GM13976 (cell line): ENCODE measurements around the gene ATXN1.

Experiments used
- DNase-seq: peaks from one replicate; pipeline ENCODE4 v3.0.0; 2012; ENCODE audit warnings: low spot score
- in situ Hi-C: fragments of 300-500 bp; cut with MboI; formaldehyde crosslinking; loops from one replicate; pipeline ENCODE4 v1.12.0; 2022; ENCODE audit warnings: low sequenced_read_pairs, mixed read lengths, inconsistent platforms; ENCODE audit not compliant: unreplicated experiment
- TF ChIP-seq, protein P1 (sequence below): IDR thresholded peaks from 2 replicates; pipeline ENCODE4 v1.5.1; 2012; ENCODE audit warnings: borderline replicate concordance, mild to moderate bottlenecking; ENCODE audit not compliant: insufficient read depth; ENCODE audit errors: extremely low read depth, missing control alignments, control extremely low read depth

Gene ATXN1

GRCh38 chr6:16400248-16400760, 361.0 kb downstream of the ATXN1 start:
- TF ChIP-seq, protein P1, sequence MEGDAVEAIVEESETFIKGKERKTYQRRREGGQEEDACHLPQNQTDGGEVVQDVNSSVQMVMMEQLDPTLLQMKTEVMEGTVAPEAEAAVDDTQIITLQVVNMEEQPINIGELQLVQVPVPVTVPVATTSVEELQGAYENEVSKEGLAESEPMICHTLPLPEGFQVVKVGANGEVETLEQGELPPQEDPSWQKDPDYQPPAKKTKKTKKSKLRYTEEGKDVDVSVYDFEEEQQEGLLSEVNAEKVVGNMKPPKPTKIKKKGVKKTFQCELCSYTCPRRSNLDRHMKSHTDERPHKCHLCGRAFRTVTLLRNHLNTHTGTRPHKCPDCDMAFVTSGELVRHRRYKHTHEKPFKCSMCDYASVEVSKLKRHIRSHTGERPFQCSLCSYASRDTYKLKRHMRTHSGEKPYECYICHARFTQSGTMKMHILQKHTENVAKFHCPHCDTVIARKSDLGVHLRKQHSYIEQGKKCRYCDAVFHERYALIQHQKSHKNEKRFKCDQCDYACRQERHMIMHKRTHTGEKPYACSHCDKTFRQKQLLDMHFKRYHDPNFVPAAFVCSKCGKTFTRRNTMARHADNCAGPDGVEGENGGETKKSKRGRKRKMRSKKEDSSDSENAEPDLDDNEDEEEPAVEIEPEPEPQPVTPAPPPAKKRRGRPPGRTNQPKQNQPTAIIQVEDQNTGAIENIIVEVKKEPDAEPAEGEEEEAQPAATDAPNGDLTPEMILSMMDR = no peak
- in situ Hi-C loops = no loop called here
- DNase-seq = no peak

DNA sequence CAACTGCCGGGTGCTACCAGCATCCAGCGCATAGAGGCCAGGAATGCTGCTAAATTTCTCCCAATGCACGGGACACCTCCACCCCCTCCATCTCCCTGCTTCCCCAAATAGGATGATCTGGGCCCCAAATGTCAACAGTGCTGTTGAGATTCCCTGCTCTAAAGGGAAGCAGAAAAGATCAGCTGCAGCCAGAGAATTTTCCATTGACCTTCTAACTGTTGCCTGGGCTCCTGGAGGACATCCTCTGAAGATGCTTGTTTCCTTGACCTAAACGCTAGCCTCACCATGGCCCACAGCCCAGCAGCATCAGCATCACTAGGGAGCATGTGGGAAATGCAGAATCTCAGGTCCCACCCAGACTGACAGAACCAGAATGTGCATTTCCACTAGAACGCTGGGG, 361.6 kb downstream of the ATXN1 start:
- TF ChIP-seq, protein P1 = no peak
- in situ Hi-C loops = no loop called here
- DNase-seq = no peak

GRCh38 chr6:16399158-16399557, 362.1 kb downstream of the ATXN1 start:
- DNase-seq = no peak
- TF ChIP-seq, protein P1 = no peak
- in situ Hi-C loops = no loop called here

DNA sequence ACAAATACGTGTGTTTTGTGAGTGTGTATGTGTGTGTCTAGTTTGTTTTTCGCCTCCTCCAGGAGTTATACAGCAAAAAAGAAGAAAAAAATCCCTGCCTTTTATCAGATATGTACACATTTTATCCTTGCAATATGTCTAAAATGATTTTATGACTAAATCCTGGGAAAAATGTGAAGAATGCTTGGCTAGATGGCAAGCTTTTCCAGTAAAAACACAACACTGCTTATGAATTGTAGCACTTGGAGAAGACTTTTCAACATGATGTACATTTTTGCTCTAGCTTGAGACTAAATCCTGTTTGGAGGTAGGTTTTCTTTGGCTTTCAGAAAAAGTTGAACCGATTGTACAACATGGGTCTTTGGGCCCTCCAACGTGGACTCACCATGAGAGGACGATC, 362.7 kb downstream of the ATXN1 start:
- in situ Hi-C loops = no loop called here
- TF ChIP-seq, protein P1 = no peak

GRCh38 chr6:16397623-16398022, 363.6 kb downstream of the ATXN1 start:
- TF ChIP-seq, protein P1 = no peak
- in situ Hi-C loops = no loop called here

More for the DNA sequence above, 362.7 kb downstream of the ATXN1 start:
- DNase-seq = no peak

DNA sequence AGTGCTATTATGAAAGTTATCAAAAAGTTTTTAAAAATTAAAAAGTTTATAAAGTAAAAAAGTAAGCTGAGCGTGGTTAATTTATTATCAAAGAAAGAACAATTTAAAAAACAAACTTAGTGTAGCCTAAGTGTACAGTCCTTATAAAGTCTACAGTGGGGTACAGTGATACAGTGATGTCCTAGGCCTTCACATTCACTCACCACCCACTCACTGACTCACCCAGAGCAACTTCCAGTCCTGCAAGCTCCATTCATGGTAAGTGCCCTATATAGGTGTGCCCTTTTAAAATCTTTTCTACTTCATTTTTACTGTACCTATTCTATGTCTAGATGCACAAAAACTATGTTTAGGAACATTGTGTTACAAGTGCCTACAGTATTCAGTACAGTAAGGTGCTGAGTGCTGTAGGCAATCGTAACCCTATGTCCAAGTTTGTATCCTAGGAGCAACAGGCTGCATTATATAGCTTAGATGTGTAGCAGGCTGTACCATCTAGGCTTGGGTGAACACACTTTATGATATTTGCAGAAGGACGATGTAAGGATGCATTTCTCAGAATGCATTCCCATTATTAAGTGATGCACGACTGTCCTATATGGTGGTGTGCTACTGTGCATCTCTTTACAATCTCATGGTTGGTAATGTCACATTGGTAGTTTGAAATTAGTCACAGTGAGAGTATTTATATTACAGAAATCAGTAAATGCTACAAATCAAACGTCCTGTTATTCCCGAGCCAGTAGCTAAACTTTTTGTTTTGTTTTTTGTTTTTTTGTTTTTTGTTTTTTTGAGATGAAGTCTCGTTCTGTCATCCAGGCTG, 364.6 kb downstream of the ATXN1 start:
- TF ChIP-seq, protein P1 = no peak
- DNase-seq = no peak
- in situ Hi-C loops = no loop called here

More at GRCh38 chr6:16397623-16398022, 363.6 kb downstream of the ATXN1 start:
- DNase-seq = no peak
